ENCODE measurements around the gene ST6GALNAC5.

The ST6GALNAC5 gene

DNA sequence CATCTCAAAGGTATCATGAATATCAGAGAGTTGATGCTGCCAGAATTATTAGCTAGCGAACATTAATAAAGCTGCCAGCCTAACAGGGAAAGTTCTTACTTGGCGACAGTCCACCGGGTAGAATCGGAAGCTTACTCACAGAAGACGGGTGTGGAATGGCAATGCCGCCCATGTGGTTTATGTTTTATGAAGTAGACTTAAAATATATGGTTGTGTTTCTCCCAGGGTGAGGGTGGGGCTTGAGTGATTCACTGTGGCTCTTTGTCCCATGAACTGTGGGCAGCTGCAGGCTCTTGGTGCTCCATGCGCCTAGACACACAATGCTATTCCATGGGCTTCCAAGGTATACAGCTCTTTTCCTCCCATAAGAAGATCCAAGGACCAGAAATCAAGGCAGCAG is 189.2 kb downstream of the ST6GALNAC5 start:
- DNase-seq, result no peak

- DNase-seq, result no peak
These were observed 190.8 kb downstream of the ST6GALNAC5 start for GRCh38 chr1:77057994-77058585.

- no peak for DNase-seq
These were observed 192.7 kb downstream of the ST6GALNAC5 start for GRCh38 chr1:77060000-77060399.

DNA sequence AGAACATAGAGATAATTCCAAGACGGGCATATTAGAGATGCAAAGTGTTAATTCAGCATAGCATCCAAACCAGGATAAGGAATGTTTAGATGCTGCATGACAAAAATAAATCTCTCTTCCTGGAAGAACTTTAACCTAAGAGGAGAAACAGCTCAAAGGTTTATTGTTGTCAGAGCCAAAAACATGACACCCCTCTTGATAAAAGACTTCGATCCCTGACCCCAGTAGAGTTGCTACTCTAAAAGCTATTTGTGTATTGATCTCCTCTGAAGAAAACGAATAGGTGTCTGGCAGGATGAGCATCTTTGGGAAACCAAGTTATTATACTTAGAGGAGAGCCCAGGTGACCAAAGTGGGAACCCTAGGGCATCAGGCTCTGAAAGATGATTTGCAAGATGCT is 193.9 kb downstream of the ST6GALNAC5 start:
- no peak for DNase-seq

GRCh38 chr1:77063118-77063517 is 195.8 kb downstream of the ST6GALNAC5 start:
- DNase-seq, result no peak

- no peak for DNase-seq
These were observed 197.0 kb downstream of the ST6GALNAC5 start for GRCh38 chr1:77064246-77064645.

DNA sequence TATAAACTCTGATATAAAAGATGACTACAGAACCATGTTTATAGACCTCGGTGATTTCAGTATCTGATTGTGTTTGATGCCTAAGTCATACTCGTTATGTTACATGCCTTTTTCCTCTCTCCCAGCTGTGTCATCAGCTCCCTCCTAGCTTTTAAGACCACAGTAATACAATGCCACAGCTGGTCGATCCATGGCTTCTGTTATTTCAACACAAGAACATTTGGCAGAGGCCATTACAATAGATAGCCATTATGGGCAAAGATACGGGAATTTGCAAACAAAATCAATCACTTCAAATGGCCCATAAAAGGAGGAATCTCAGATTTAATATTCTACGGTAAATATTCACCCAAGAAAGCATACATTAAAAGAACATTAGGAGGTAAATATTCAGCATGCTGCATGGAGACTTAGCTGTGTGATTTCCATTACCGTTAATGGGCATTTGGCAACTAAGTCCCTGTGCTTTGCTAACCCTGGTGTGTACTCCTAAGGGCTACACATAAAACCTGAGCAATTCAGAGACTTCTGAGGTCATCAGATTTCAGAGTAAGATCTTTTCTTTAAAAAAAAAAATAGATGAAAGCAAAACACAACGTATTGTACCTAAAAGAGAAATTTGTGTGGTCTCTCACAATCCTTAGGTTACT is 198.5 kb downstream of the ST6GALNAC5 start:
- no peak for DNase-seq

DNA sequence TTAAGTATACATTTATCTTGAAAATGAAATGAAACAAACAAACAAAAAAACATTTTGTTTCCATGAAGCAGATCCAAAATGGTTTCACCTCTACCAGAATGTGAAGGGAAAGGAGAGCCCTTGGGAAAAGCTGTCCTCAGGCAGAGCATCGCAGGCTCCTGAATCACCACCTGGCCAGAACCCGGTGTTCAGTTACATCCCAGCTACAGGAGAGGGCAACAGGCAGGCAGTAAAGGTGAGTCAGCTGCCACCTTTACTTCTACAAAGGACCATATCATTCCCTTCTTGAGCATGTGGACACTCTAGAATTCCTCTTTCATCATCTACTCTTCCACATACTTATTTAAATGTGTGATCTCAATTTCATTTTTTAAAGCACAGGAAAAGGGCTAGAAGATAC is 200.7 kb downstream of the ST6GALNAC5 start:
- DNase-seq, result no peak

DNA sequence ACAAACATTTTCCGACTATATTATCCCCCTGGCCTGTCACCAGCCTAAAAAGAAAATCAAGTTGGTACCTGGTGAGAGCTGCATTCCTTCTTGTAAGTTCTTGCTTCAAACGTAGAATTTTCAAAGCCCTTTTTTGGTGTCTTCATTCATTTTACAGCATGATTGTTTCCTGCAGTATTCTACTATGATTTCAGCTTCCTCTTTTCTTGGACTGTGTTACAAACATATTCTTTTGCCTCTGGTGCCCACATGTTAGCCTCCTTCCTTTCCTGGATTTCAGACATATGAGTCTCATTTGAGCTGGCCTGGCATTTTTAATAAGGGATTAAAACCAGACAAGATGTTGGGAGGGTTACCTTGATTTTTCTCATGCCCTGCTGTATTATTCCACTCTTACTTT is 209.5 kb downstream of the ST6GALNAC5 start:
- DNase-seq, result no peak

GRCh38 chr1:77081834-77082233 is 214.6 kb downstream of the ST6GALNAC5 start:
- DNase-seq, result no peak

DNA sequence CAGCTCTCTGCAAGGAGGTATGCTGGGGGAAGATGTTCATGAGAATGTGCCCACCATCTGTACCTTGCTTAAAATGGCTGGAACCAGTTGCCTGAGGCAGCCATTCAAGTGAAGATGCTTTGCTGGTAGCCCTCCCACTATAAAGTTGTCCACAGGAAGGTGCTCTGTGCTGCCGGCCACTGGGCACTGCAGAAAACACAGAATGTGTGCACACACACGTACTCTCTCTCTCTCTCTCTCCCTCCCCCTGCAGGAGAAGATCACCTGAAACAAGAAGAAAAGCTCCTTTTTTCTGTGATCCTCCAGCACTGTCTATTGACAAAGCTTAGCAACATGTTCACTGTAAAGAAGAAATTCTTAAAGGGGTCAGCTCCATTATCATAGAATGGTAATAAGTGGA is 217.2 kb downstream of the ST6GALNAC5 start:
- no peak for DNase-seq

GRCh38 chr1:77085109-77085508 is 217.8 kb downstream of the ST6GALNAC5 start:
- no peak for DNase-seq

DNA sequence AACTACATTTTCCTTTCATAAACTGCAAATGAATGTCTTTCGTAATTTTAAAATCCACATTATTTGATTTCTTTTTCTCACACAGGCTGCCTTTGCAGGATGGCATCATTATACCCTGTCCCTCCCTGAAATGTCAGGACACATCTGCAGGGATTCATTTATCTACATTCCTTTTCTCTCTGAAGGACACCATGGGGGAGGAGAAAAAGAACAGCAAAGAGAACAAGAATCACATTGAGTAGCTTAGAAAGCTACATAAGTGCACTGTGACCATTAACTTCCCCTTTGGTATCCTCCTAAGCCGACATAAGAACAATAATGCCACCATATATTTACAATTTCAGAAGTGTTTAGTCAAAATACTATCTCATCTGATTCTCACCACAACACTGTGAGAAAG is 222.5 kb downstream of the ST6GALNAC5 start:
- DNase-seq, result no peak

GRCh38 chr1:77095236-77095635 is 228.0 kb downstream of the ST6GALNAC5 start:
- no peak for DNase-seq

GRCh38 chr1:77096496-77097255 is 229.4 kb downstream of the ST6GALNAC5 start:
- DNase-seq, result no peak

- DNase-seq, result no peak
These were observed 233.6 kb downstream of the ST6GALNAC5 start for GRCh38 chr1:77100875-77101274.

- no peak for DNase-seq
These were observed 236.2 kb downstream of the ST6GALNAC5 start for GRCh38 chr1:77103486-77103885.

DNA sequence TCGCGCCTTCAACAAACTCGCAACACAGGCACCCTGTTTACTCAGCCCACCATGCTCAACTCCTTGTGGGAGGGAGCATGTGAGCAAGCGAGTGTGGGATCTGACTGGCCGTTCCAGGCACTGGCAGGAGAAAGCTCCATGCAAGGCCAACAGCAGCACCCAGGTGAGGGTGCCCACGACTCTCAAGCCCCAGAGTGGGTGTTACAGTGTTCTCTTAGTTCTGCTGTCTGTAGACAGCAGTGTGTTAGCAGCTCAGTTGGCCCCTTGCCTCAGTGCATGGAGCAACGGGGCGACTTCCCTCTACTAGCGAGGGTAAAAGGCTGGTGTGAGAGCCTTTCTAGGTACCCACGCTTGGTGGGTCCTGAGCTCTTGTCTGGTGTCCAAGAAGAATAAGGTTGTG is 237.4 kb downstream of the ST6GALNAC5 start:
- no peak for DNase-seq
